ENCODE data around the gene NDUFS7. TPM values are rescaled to one million over a fixed set of nuclear protein-coding genes. Genes with fewer than 3 reads are reported as not detected.
A peak's percentile ranks its signal among the peaks of the same experiment; 100 is the strongest.

Gene NDUFS7
- total and polyA plus RNA-seq, 2 donors from 2014 or later = 85.5 to 265 TPM

DNA sequence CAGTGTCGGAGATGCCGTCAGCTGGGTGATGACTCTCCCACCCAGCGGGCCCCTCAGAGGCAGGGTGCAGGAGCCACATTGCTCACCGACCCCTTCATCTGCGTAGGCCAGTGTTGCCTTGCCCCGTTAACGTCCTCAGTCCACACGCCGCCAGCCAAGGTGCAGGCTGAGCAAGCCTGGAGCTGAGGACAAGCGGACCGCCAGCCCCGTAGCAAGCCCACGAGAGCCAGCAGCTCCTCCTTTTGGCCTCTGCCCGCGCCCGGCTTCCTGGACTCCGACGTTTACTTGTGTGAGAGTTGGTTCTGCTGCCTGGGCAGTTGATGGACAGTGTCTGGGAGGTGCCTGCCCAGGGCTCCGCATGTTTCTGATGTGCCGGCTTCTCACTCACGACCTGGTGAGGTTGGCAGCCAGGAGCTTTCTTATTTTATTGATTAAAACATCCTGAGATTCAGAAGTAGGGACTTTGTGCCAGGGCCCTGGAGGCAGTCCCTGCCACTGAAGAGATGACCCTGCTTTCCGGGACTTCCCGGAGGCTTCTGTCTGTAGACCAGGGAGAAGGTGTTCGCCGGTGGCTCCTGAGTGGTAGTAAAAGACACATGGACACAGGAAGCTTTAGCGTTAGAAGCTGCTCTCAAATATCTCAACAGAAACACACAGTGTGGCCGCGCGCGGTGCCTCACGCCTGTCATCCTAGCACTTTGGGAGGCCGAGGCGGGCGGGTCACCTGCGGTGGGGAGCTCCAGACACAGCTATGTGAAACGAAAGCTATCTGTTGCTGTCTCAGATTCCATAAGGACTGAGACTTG, 29.5 kb downstream of the NDUFS7 start:
- intact Hi-C loops (cut with DNase I) = no loop called here
- no peak for FAIRE-seq
- H3K9ac ChIP-seq (ENCODE audit: low read length in 3 of 3) = peak overlapping the region in 1 of 3 donors; percentile 23
- no peaks in the 10 kb centered on the region for H3K9me3 ChIP-seq (ENCODE audit: control insufficient read depth in 2 of 3, insufficient read depth in 1 of 3, low read length in 3 of 3)
- H3K4me1 ChIP-seq (ENCODE audit: control insufficient read depth in 2 of 3, insufficient read depth in 2 of 3, low read depth in 1 of 3, low read length in 3 of 3) = peaks cover 3 to 82% (median 63%) of the 10 kb centered on the region in 3 donors
- H3K4me3 ChIP-seq (ENCODE audit: low read length in 3 of 3) = no peak overlapping the region
- no peaks in the 10 kb centered on the region for H3K36me3 ChIP-seq (ENCODE audit: control insufficient read depth in 2 of 3, insufficient read depth in 3 of 3, low read length in 3 of 3)
- peak overlapping the region; percentile 32 to 41 for H3K27ac ChIP-seq (ENCODE audit: low read depth in 2 of 2, low read length in 2 of 2)
- TF ChIP-seq, protein P1, sequence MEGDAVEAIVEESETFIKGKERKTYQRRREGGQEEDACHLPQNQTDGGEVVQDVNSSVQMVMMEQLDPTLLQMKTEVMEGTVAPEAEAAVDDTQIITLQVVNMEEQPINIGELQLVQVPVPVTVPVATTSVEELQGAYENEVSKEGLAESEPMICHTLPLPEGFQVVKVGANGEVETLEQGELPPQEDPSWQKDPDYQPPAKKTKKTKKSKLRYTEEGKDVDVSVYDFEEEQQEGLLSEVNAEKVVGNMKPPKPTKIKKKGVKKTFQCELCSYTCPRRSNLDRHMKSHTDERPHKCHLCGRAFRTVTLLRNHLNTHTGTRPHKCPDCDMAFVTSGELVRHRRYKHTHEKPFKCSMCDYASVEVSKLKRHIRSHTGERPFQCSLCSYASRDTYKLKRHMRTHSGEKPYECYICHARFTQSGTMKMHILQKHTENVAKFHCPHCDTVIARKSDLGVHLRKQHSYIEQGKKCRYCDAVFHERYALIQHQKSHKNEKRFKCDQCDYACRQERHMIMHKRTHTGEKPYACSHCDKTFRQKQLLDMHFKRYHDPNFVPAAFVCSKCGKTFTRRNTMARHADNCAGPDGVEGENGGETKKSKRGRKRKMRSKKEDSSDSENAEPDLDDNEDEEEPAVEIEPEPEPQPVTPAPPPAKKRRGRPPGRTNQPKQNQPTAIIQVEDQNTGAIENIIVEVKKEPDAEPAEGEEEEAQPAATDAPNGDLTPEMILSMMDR (IDR thresholded peaks at IDR 0.05; ENCODE audit: borderline replicate concordance, extremely low read depth, insufficient read depth) = no peak
- H3K27me3 ChIP-seq (ENCODE audit: control insufficient read depth, insufficient read depth, low read length) = no peaks in the 10 kb centered on the region
- peak in 1 of 5 donors; percentile 50 for DNase-seq

DNA sequence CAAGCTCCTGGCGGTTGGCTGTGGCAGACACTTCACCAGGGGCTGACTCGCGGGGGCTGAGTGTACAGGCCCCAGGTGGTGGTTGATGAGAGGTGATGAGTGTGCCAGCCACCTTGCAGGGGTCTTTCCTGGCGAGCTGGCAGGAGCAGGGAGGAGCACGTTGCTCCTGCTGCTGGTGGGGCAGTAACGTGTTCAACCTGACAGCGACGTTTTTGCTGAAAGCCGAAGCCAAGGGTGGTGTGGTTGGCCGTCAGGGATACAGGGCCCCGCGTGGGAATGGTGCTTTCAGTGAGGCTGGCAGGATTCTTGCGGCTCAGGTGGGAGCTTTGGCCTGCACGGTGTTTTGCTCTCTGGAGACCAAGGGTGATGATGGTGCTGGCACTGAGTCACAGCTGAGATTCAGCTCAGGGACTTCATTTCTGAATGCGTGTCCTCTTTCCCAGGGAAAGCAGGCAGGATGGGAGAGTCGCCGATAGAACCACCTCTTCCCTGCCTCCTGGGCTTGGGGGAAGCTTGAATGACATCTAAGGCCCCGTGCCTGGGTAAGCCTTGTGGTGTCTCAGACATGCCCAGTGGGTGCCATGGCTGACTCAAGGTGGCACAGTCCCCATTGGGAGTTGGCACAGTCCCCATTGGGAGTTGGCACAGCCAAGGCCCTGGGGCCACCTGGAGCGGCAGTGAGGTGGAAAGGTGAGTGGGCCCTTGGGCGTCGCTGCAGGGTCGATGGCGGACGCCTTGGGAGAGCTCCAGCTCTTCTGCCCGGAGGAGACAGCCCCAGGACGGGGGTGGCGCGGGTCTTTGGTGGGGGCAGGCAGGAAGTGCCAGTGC, 32.5 kb downstream of the NDUFS7 start:
- H3K9ac ChIP-seq (ENCODE audit: low read length in 3 of 3) = peak overlapping the region in 2 of 3 donors; percentile 20 to 73
- H3K36me3 ChIP-seq (ENCODE audit: control insufficient read depth in 2 of 3, insufficient read depth in 3 of 3, low read length in 3 of 3) = peaks cover 4 to 21% (median 12%) of the 10 kb centered on the region in 3 donors
- H3K4me1 ChIP-seq (ENCODE audit: control insufficient read depth in 2 of 3, insufficient read depth in 2 of 3, low read depth in 1 of 3, low read length in 3 of 3) = peaks cover 3 to 56% (median 44%) of the 10 kb centered on the region in 3 donors
- TF ChIP-seq, protein P1 (IDR thresholded peaks at IDR 0.05; ENCODE audit: borderline replicate concordance, extremely low read depth, insufficient read depth) = no peak
- no peak for FAIRE-seq
- no peaks in the 10 kb centered on the region for H3K27me3 ChIP-seq (ENCODE audit: control insufficient read depth, insufficient read depth, low read length)
- peak overlapping the region in 1 of 3 donors; percentile 33 for H3K4me3 ChIP-seq (ENCODE audit: low read length in 3 of 3)
- intact Hi-C loops (cut with DNase I) = no loop called here
- no peaks in the 10 kb centered on the region for H3K9me3 ChIP-seq (ENCODE audit: control insufficient read depth in 2 of 3, insufficient read depth in 1 of 3, low read length in 3 of 3)
- peak overlapping the region; percentile 91 to 94 for H3K27ac ChIP-seq (ENCODE audit: low read depth in 2 of 2, low read length in 2 of 2)
- peak in 2 of 5 donors; percentile 24 to 53 for DNase-seq

DNA sequence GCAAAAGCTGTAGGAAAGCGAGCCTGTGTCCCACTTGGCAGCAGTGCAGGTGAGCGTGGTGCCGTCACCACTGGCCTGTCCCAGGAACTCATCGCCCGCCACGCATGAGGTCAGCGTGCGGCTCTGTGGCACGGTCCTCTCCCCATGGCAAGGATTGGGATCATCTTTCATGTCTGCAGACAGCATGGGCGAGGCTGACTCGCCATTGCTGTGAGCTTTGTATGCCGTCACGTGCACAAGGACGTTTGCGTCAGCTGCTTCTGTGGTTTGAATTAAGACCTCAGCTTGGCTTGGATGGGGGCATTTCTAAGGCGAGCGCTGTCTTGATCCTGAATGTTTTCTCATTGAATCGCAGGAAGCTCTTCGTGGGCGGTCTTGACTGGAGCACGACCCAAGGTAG, 33.4 kb downstream of the NDUFS7 start:
- Histone ChIP-seq H3K4me1 (ENCODE audit: control insufficient read depth in 2 of 3, insufficient read depth in 2 of 3, low read depth in 1 of 3, low read length in 3 of 3) (peaks cover 3 to 49% (median 41%) of the 10 kb centered on the region in 3 donors), H3K9ac (ENCODE audit: low read length in 3 of 3) (peak overlapping the region in 1 of 3 donors; percentile 73), H3K9me3 (ENCODE audit: control insufficient read depth in 2 of 3, insufficient read depth in 1 of 3, low read length in 3 of 3) (no peaks in the 10 kb centered on the region), H3K36me3 (ENCODE audit: control insufficient read depth in 2 of 3, insufficient read depth in 3 of 3, low read length in 3 of 3) (peaks cover 4 to 25% (median 13%) of the 10 kb centered on the region in 3 donors), H3K27ac (ENCODE audit: low read depth in 2 of 2, low read length in 2 of 2) (peak overlapping the region; percentile 71 to 91), H3K27me3 (ENCODE audit: control insufficient read depth, insufficient read depth, low read length) (no peaks in the 10 kb centered on the region), H3K4me3 (ENCODE audit: low read length in 3 of 3) (no peak overlapping the region)
- intact Hi-C loops (cut with DNase I) = no loop called here
- no peak for FAIRE-seq
- DNase-seq = no peak
- TF ChIP-seq, protein P1 (IDR thresholded peaks at IDR 0.05; ENCODE audit: borderline replicate concordance, extremely low read depth, insufficient read depth) = no peak

Measured in kidney (tissue), 14 donors.